GM19240 (cell line): ENCODE data around the gene HOXA4.

Source experiments
- DNase-seq: peaks from one replicate; pipeline ENCODE4 v3.0.0; 2011; ENCODE audit warnings: low spot score; ENCODE audit not compliant: insufficient read length

Gene HOXA4

DNA sequence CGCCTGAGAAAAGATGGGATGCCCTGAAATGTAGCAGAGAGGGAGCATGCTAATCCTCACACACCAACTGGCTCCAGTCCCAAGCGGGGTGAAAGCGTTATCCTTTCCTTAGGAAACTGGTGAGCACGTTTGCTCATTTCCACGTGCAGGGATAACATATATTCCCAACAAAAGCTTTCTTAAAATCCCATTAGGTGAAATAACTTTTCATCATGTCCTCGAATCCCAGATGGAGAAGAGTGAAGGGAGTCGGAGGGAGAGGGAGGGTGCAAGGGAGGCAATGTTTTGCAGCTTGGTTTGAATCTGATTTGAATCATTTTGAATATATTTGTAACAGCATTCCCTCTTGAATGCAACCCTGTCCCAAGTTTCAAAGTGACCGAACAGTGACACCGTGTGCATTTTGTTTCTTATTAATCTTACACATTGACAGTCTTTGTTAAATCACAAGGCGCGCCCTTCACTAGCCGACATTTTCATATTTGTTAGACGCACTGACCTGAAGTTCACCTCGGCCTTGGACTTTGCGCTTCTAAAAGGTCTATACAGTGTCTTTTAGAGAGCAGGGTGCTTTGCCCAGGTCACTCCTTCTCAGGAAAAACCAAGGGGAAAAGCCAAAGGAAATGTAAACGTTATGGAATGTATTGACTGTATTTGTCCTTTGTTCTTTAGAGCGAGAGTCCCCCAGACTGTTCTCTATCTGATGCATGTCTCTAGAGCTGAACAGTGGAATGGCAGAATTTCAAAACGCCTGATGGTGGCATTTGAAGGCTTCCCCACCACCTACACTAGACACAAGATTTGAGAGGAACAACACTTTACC lies 3.1 kb upstream of the HOXA4 start:
- no peak for DNase-seq

DNA sequence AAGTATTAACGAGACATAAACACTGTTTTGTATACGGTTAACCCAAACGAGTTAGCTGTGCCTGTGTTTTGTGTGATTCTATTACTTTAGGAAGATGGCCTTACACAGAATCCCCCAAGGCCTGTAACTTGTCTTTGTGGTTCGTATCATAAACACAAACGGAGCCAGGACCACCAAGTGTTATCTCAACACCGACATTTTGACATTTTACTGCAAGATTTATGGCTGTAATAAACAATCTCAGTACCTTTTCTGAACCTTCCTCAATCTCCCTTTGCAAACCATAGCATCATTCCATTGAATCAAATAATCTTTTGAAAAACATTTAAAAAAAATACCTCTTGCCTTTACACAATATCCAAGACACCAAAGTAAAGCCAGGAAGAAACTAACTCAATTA lies 2.4 kb upstream of the HOXA4 start:
- no peak for DNase-seq

DNA sequence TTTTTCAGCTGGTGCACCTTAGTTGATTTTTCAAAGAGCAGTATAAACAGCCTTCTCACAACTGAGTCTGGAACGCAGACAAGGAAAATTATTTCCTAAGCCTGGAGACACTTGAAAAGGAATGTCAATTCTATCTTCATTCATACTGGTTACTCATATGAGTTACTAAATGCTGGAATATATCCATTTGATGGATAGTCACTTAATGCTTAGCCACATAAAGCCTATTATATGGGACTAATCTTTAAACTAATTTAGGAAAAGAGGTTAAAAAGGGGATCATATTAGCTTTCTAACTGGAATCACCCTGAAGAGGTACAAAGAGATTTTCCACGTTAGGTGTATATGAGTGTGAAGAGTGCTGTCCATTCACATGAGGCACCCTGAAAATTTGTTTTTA lies 1.7 kb upstream of the HOXA4 start:
- no peak for DNase-seq

DNA sequence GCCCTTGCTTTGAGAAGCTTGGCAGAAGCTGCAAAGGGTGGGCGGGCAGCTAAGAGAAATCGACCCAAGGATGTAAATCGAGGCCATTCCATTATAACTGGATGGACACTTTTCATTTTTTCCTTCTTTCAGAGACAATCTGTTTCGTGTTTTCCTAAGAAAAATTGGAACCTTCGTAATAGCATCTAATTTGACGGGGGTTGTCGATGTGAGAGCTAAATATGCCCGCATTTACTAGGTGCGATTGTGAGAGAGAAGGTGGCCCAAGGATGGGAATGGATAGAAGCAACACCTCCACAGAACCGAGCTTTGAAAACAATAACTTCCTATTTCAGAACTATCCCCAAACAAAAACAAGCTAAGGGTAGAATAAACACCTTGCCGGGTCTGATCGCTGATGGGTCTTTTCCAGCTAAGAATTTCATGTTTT lies 848 bp upstream of the HOXA4 start:
- no peak for DNase-seq

DNA sequence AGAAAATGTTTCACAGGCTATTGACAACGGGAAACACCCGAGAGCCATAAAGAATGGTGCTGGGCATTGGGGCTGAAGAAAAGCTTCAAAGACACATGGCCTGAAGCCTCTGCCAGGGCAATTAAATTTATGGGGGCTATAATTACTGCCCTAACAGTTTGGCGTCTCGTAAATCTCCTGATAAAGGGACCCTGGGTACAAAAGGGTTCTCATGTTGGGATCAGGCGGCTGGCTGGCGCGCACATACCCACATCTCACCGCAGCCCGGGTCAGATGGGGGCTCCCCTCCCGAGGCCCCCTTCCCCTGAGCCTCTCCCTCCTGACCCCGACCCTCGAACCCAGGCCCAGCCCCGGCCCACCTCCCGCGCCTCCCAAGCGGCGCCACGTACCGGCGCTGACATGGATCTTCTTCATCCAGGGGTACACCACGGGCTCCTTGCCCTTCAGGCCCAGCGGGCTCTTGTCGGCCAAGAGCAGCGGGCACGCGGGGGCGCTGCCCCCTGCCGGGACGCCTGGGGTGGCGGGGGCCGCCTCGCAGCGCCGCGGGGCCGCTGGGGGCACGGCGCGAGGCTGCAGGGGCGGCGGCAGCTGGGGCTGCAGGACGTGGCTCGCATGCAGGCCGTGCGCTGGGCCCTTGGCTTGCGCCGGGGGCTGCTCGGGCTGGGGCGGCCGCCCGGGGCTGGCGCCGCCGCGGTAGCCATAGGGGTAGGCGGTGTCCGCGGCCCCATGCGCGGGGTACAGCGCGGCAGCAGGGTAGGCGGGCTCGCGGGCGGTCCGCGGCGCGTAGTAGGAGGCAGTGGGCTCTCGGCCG lies 623 bp downstream of the HOXA4 start:
- DNase-seq, result no peak

DNA sequence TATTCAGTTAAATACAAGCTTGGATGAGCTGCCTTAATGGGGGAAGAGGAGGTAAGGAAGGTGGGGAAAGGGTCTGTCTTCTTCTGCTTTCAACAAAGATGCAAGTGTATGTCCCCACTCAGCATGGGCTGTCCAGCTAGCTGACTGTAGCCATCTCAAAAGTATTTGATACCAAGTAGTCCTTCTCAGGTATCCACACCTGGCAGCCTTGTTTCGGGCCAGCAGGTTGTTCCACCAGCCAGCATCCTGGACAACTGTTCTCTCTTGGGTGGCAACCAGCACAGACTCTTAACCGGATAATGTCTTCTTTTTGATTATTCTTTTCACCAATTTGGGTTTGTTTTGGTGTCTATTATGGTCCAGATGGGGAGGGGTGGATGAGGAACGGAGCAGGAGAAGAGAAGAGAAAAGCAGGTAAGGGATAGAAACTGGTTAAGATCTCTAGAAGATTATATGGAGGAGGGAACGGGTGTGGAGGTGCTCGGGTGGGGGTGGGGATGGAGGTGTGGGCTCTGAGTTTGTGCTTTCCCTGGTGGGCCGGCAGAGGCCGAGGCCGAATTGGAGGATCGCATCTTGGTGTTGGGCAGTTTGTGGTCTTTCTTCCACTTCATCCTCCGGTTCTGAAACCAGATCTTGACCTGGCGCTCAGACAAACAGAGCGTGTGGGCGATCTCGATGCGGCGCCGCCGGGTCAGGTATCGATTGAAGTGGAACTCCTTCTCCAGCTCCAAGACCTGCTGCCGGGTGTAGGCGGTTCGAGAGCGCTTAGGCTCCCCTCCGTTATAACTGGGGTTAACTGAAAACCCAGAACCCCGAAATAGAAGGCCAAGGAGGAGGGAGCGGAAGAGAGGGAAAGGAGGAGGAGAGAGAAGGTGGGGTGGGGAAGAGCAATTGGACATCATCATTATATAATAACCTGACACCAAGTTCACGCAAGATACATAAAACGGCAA lies 1.5 kb downstream of the HOXA4 start:
- no peak for DNase-seq

DNA sequence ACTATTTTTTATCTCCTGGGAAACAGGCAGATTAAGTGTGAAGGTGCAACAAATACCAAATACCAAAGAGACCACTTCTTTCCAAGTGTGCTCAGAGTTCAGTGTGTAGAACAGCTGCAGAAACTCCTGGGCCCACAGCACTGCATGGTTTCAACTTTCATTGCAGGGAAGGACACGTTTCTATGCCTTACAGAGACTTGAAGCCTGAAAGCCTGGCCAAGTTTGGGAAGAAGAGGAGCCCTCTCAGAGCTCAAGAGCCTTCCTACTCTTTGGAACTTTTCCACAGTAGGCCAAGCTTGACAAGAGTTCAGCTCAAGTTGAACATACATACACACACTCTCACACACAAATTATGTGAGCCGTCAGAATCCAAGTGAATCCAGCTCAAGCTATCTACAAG lies 2.5 kb downstream of the HOXA4 start:
- DNase-seq, result no peak

DNA sequence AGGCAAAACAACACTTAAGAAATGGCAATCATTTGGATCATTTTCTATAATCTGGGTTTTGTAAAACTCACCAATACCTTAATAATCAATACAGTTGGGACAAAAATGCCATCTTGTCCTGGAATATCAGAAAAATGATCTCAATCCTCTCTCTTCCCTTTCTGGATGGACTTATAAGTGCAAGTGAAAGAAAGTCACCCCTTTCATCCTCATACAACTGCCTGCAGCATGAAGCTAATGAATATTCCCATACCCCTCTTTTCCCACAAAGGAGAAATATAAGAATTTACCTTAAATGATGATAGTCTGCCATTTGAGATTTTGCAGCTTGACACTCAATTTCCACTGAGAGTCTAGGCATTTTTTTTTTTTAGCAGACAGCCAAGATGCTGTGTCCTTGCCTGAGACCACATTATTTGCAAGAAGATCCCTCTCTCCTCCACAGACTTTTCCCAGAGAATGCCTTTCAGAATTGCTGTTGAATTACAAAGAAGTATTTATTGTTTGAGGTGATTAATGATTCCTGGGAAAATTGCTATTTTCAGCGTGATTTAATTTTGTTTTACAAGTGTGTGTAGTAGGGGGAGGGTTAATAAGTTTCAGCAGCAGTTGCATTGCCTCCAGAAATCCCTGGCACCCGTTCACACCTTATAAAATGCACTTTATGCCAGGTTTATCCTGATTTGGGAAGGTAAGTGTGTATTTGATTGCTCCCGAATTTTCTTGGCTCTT lies 3.8 kb downstream of the HOXA4 start:
- DNase-seq, result no peak

DNA sequence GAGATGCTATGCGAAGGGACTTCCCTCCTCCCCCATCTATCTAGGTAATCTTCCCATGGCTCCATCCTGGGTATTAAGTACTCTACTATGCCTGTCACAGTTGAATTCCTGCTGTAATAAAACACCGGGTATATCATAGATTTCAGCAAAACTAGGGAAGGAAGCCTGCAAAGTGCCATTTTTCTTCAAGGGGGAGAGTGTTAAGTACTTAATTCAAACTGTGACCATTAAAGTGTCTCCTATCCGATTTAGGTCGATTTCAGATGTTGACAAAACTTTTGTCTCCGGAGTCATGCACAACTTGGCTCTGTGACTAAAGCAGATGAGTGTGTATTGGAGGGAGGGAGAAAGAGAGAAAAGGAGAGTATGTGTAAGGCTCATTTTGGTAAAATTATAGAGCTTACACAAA lies 4.6 kb downstream of the HOXA4 start:
- no peak for DNase-seq

DNA sequence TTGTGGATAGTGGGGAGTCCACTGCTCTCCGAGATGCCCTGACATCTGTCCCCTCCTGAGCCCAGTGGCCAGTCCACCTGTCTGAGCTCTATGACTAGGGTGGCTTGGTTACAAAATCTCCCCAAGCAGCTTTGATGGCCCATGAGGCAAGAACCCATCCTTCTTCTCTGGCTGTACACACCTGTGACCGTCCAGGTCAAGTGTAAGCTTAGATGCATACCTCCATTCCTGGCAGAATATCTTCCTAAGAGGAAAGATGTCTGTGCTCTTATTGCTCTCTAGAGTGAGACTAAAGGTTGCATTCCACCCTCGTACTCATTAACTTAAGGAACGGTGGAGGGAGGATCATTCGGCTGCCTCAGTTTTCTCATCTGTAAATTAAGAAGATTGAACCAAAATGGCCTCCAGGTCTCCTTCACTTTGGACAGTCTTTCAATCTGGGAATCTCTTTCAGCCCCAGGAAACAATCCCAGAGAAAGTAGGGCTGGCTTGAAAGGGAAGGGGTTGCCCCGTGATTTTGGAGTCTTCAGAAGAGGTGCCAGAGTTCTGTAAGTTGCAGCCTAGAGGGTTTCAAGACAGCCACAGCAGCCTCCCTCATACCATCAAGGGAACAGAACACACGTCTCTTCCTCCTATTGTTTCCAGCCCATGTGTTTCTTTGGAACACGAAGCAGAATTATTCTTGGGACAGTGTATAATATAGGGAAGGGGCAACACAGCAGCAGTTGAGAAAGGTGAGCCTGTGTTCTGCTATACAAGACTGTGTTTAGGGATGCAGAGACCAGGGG lies 5.5 kb downstream of the HOXA4 start:
- no peak for DNase-seq

DNA sequence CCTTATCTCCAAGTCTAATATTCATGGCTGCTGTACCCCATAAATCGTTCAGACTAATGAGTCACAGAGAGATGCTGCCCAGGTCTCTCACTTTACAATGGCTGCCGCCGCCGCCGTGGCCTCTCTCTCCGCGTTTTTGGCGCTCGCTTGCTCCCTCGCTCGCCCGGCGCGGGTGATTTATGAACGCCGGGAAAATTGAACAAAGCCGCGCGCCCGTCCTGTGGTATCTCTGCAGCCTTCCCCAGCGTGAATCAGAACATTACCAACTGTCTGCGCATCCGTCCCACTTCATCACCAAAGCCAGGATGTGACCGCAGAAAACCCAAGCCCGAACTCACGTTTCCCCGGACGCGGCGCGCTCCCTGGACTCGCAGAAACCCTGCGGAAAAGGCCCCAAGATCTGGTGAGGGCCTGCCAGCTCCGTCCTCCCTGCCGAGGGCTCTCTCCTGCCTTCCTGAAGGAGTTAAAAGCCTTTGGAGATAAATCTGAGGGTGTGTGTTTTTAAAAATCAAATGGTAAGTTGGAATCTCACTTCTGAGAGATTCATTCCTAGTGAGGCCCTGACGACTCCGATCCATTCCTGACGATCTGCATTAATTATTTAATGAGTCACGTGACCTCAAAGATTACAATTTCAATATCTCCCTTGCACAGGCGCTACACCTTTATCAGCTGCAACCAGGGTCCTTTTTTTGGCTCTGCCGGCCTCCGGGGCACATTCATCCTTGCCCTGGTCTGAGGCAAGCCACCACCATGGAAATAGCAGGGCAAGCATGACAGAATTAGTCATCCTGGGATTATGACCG lies 6.3 kb downstream of the HOXA4 start:
- DNase-seq, result no peak

DNA sequence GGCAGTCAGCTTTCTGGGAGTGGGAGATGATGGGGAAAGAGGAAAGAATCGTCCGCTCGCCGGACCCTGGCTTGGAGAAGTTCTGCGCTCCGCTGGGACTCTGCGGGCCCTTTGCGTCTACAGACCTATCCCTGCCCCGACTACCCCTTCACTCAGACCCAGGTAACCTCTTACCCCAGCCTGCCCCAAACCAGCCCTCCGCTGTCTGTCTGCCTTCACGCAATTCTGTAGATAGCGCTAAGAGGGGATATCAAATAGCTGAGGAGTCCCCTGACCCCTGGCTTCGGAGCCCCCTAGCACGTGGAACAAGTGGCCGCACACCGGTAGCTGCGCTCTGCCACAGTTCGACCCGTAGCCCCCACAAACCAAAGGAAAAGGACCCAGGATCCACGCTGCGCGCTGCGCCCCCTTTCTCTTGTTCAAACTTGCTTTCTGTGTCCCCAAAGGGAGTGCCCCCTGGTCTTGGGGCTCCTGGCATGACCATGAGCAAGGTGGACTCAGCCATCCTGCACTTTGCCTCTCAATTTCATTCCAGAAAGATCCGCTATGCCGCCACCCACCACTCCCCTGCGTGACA lies 7.0 kb downstream of the HOXA4 start:
- no peak for DNase-seq

DNA sequence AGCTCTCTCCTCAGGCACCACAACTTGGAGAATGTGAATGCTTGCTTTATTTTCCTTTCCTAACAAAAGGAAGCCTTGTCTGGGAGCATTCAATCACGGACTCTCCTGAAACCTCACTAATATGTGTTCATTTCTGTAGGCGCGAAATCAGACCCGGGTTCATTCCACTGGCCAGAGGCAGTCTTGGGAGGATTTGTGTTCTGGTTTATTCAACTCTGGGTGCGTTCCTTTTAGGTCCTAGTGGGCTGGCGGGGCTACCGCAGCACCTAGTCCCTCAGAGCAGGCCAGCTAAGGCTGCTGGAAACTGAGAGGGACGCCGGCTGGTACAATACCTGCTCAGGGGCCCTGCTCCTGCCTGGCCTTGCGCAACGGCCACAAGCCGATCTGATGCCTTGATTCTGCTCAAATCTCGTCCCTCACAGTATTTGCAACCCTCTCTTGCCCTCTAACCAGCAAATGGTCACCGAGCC lies 7.5 kb downstream of the HOXA4 start:
- no peak for DNase-seq

DNA sequence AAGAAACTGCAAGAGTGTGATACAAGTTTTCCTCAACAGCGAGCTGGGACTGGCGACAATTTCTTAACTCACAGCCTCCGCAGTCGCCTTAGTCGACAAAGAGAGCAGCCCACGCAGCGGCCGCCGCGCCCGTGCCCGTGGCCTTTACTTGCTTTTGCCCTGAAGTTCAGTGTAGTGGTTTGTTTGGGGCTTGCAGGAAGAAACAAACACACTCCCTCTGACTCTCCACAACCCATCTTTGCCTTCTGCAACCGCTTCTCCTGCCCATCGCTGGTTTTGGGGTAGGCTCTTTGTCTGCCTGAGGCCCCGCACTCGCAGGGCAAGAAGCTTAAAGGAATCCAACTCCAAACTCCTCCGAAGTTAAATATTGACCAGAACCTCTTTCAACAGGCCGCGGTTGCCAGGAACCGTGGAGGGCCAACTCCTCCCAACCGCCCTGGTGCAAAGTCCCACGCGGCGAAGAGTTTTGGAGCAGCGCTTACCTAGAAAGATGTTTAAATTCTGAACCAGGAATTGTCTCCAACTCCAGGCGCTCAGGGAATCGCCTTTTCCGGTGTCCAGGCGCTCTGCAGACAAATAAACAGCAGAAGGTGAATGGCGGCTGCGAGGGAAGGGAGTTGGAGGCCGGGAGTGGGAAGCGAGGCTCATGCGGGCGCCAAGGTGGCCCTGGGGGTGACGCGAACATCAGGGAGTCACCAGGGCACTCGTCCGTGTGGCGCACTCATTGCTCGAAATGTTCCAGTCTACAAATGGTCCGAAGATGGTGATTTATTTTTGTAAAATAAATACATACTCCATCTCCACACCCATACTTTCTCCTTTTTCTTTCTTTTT lies 8.3 kb downstream of the HOXA4 start:
- DNase-seq, result no peak

DNA sequence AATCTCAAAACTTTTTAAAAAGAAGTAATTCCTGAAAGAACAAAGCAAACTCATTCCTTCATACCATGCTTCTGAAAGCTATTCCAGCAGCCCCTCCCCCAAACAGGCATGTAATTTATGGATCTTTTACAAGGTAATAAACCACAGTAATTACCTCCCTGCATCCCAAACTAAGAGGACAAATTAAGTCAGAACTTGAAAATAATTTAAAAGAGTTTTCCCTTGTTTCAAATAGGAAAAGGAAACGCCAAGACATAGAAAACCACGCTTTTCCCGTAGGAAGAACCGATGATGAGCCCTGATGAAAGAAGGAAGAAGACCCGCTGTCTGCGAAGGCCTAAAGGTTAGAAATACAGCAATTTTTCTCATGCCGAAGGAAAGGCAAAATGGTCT lies 8.9 kb downstream of the HOXA4 start:
- no peak for DNase-seq

DNA sequence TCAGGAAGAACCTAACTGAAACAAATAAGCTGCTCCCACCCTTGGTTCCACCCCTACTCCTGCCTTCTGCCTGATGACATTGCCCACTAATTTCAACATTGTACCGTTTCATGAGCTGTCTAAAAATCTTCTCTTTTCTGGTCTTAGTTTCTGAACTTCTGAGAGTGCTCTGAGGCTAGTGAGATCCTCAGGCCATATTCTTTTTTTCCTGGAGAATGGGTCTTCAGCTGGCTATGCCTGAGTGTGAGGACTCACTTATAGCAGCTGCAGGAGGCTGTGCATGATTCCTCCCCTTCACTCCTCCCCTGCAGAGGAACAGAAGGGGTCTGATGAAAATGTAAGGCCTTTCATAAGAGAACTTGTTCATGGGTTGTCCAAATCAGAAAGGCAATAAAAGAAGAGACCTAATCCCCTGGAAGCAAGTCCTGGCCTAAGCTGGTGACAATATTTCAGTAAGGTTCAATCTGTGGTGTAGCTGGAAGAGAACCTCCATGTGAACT lies 11.1 kb downstream of the HOXA4 start:
- DNase-seq, result no peak

DNA sequence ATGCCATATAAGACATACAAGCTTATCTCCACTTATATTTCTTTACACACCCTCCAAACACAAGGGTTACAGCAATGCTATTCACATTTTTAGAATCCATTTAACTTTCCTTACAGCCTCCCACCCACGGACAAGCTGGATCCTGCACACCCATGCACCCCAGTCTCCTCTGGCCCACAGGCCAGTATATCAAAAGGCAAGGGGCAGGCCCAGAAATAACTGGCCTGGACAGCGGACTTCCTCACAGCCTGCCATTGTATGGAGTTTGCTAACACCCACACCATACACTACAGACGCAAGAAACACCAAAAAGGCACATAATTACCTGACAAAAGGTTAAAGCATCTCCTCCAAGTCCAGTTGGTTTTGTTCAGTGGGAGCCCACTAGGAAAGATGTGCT lies 12.0 kb downstream of the HOXA4 start:
- no peak for DNase-seq
